NCI-H82 treated with DMSO at 0.1 percent for 48 hours (cell line): ENCODE results near the gene UGP2.
"Not testable (repeated sequence)": the region's sequence is repeated elsewhere in the genome, so short reads cannot be mapped to it uniquely, and the experiment has no call there.

Source experiments
- DNase-seq: peaks from one replicate; lab custom pipeline; 2025; ENCODE audit not compliant: unreplicated experiment; lab: John Stamatoyannopoulos, UW

Gene UGP2

DNA sequence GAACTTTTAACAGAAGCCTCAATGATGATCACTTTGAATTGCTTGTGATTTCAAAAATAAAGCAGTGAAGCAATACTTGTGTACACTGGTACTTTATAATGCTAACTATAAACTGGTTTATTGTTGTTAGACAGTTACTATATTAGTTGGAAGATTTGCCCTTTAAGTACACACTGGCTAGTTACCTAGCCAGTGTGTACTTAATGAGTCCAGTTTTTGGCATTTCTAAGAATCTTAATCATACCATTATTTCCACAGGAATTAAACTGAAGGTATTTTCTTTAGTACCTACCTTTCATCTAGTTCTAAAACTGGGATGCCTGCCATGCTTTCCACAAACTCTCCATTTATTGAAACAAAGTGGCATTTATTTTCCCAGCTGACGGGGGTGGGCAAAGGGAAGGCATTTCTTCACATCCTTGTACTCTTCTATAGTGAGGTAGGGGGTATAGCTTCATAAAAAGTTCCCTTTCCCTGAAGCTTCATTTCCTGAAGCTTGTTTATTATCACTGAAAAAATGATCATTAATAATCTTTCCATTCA, 49.9 kb downstream of the UGP2 start:
- DNase-seq: no peak

DNA sequence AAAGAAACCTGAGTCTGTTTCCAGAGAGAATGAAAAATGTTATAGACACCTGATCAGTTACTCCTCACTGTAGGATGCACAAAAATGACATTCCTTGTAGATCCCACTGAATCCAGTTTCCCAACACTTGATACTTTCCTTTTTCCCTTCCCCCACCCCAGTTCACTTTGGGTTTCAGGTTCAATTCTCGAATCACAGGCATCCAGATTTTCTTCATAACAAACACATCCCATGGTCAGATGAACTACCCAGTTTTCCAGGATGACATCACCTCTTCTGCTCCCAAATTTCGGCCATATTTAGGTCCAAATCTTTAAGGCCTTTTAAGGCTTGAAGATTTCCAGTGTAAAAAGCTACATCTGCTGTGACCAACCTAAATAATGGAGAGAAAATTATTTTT, 51.5 kb downstream of the UGP2 start:
- DNase-seq: no peak

DNA sequence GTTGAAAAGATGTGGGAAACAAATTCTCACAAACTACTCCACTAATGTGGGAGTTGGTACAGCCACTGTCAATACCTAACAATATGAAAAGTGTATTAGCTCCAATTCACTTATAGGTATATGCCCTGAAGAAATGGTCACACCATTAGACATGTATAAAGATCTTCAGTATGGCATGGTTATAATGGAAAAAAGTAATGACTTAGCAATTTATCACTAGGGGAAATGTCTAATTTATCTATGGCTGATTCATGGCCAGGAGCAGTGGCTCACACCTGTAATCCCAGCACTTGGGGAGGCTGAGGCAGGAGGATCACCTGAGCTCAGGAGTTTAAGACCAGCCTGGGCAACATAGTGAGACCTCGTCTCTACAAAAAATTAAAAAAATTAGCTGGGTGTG, 52.5 kb downstream of the UGP2 start:
- no peak for DNase-seq

DNA sequence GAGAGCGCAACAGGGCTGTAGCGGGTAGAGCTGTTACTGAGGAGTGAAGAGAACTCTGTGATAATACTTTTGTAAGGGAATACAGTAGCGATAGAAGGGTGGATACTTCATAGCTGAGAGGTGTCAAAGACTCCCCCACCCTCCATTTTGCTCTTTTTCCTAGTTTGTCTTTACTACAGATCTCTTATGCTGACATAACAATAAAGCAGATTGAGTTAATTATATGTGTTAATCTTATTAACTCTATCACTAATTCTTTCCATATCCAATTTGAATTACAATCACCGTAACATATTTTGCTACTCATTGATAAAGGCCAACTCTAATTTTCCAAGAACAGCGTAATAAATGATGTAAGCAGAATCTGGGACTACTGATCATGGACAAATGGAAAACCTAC, 57.1 kb downstream of the UGP2 start:
- DNase-seq: no peak

DNA sequence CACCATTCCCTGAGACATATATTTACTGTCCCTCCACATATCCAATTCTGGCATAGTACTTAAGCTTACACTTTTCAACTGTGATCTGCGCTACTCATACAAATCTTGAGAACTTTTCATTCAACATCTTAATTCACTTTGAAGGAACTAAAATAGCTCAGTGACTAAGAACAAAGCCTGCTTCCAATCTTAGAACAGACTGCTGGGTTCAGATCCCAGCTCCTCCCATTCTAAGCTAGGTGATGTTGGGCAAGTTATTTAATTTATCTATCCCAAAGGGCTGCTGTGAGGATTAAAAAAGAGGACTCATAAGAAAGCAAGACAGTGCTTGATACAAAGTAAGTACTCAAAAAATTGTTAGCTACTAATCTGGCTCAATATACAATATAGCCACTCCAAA, 57.9 kb downstream of the UGP2 start:
- no peak for DNase-seq

DNA sequence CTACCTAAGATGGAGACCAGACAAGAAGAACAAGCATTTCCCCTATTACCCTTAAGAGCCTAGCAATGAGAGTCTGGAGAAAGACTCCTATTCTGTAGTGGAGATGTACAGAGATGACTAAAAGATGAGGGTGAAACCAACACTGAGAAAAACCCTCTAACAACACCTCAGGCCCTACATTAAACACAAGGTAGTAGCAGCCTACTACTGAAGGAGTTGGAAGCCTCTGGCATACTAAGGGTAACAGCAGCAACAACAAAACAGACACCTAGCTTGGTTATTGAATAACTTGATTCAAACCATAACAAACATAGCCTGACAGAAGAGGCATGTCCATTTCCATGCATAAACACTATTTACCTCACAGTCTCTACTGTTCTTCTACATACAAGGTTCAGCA, 60.5 kb downstream of the UGP2 start:
- no peak for DNase-seq

DNA sequence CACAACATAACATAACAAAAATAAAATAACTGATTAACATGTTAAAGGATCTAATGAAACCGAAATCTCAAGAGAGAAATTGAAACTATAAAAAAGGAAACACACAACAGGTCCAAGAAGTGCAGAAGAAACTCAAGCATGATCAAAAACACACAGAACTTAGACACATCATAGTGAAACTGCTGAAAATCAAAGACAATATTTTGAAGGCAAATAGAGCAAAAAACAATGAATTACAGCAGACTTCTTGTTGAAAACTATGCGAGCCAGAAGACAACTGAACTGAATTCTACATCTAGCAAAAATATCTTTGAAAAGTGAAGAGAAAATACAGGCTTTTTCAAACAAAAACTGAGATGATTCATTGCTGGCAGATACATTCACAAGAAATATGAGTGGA, 61.3 kb downstream of the UGP2 start:
- no peak for DNase-seq

DNA sequence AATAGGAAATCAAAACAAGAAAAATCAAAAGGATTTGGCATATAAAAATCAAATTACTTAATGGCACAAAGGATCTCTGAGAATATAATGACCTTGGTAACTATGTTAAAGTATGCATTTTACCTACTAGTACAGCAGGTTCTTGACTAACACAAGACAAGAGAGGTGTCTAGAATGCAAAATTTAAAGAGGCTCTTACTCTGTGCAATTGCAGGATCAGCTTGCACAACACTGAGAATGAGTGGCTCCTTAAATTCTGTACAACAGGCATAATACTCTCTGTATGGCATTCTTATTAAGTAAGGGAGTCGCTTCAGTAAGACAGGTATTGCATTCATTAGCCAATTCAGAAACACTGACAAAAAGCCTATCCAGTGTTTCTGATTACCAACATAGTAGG, 72.6 kb downstream of the UGP2 start:
- DNase-seq: no peak

DNA sequence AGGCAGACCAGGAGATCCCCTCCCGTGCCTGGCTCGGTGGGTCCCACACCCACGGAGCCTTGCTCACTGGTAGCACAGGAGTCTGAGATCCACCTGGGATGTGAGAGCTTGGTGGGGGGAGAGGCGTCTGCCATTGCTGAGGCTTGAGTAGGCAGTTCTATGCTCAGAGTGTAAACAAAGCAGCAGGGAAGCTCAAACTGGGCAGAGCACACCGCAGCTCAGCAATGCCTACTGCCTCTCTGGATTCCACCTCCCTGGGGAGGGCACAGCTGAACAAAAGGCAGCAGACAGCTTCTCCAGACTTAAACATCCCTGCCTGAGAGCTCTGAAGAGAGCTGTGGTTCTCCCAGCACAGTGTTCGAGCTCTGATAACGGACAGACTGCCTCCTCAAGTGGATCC, 85.1 kb downstream of the UGP2 start:
- DNase-seq: no peak

DNA sequence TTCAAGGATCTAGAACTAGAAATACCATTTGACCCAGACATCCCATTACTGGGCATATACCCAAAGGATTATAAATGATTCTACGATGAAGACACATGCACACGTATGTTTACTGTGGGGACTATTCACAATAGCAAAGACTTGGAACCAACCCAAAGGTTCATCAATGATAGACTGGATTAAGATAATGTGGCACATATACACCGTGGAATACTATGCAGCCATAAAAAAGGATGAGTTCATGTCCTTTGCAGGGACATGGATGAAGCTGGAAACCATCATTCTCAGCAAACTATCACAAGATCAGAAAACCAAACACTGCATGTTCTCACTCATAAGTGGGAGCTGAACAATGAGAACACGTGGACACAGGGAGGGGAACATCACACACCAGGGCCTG, 90.4 kb downstream of the UGP2 start:
- DNase-seq: not testable (repeated sequence)
